Gastroesophageal sphincter (tissue), 4 donors: Measurements from ENCODE around the gene TCEAL3. TPM values are rescaled to one million over a fixed set of nuclear protein-coding genes. Genes with fewer than 3 reads are reported as not detected.

ENCODE experiments used
- ATAC-seq: fragments of 150-250 bp; one replicate; pipeline ENCODE4 v1.9.1; 2016; ENCODE audit warnings: mild to moderate bottlenecking, moderate library complexity
- H3K27ac ChIP-seq, 4 donors: fragments of 200-600 bp; sonication (generic) in 3 of 4; 1 replicate in 3 of 4; 2 replicates in 1 of 4; pipeline ENCODE4 v1.5.1; 2016 to 2019
- H3K27me3 ChIP-seq: fragments of 200-600 bp; sonication (generic); one replicate; pipeline ENCODE4 v1.5.1; 2019
- H3K36me3 ChIP-seq, 2 donors: fragments of 200-600 bp; sonication (generic); one replicate each; pipeline ENCODE4 v1.5.1; 2019; ENCODE audit warnings: control low read depth in 1 of 2
- H3K4me1 ChIP-seq, 3 donors: fragments of 200-600 bp; sonication (generic); 1 replicate in 2 of 3; 2 replicates in 1 of 3; pipeline ENCODE4 v1.5.1; 2016 to 2019; ENCODE audit warnings: control low read depth in 2 of 3
- H3K4me3 ChIP-seq, 2 donors: fragments of 200-600 bp; sonication (generic); one replicate each; pipeline ENCODE4 v1.5.1; 2019; ENCODE audit warnings: mild to moderate bottlenecking in 1 of 2, moderate library complexity in 1 of 2
- H3K9me3 ChIP-seq, 3 donors: fragments of 200-600 bp; sonication (generic); one replicate each; pipeline ENCODE4 v1.5.1; 2017 to 2019; ENCODE audit warnings: control low read depth in 2 of 3
- CTCF ChIP-seq, 4 experiments: fragments of 200-600 bp in 2 of 4; fragments of 450-650 bp in 2 of 4; sonication (generic) in 1 of 4; IDR thresholded peaks; one replicate each; pipeline ENCODE4 v1.5.1; 2017 to 2019; ENCODE audit warnings: antibody characterized with exemption in 4 of 4, mild to moderate bottlenecking in 2 of 4, moderate library complexity in 2 of 4
- EP300 ChIP-seq: sonication (generic); formaldehyde crosslinking; IDR thresholded peaks from one replicate; pipeline ENCODE4 v1.6.1; 2017; ENCODE audit warnings: antibody characterized with exemption, mild to moderate bottlenecking
- POLR2A ChIP-seq, 2 donors: fragments of 450-650 bp; IDR thresholded peaks; one replicate each; pipeline ENCODE4 v1.6.1; 2017; ENCODE audit warnings: antibody characterized with exemption in 2 of 2, mild to moderate bottlenecking in 2 of 2, moderate library complexity in 1 of 2
- POLR2AphosphoS5 ChIP-seq: sonication (generic); formaldehyde crosslinking; IDR thresholded peaks from one replicate; pipeline ENCODE4 v1.6.1; 2017; ENCODE audit warnings: antibody characterized with exemption
- WGBS, 2 donors: methylation state at CpG; one replicate each; pipeline ENCODE4 v1.1.5; 2018; ENCODE audit warnings: low coverage in 1 of 2; 5-methylcytosine and 5-hydroxymethylcytosine counted together
- total RNA-seq, 4 donors: library from RNA; depleted of rRNA; stranded (reverse); fragments of >200 nt; gene quantifications; one replicate each; pipeline ENCODE4 v1.1.0, GENCODE V29; 2016

The TCEAL3 gene
- total RNA-seq, 4 donors from 2014 or later = 99.6 to 257 (median 175) TPM

- Histone ChIP-seq H3K36me3 (no peaks in the 10 kb centered on the region), H3K27ac (no peak overlapping the region), H3K4me1 (no peaks in the 10 kb centered on the region), H3K27me3 (no peaks in the 10 kb centered on the region), H3K4me3 (no peak overlapping the region), H3K9me3 (no peaks in the 10 kb centered on the region)
- WGBS, 2 donors = 83 to 100% methylated on average over 1 to 3 of the region's 6 CpGs
- TF ChIP-seq EP300 (no peak), POLR2AphosphoS5 (no peak), CTCF (IDR thresholded peaks at IDR 0.05) (no peak), POLR2A (IDR thresholded peaks at IDR 0.05) (no peak)
- no peak for ATAC-seq
These were observed 36.6 kb upstream of the TCEAL3 start for GRCh38 chrX:103571121-103571520.

GRCh38 chrX:103571726-103572125 is 36.0 kb upstream of the TCEAL3 start:
- no peak overlapping the region for H3K4me3 ChIP-seq
- TF ChIP-seq CTCF (IDR thresholded peaks at IDR 0.05) (no peak), EP300 (no peak), POLR2AphosphoS5 (no peak), POLR2A (IDR thresholded peaks at IDR 0.05) (no peak)
- ATAC-seq = no peak
- no peak overlapping the region for H3K27ac ChIP-seq
- no peaks in the 10 kb centered on the region for H3K9me3 ChIP-seq
- H3K27me3 ChIP-seq = no peaks in the 10 kb centered on the region
- no peaks in the 10 kb centered on the region for H3K36me3 ChIP-seq
- WGBS, 2 donors = 71 to 76% methylated on average over 4 of the region's 4 CpGs
- H3K4me1 ChIP-seq = no peaks in the 10 kb centered on the region

GRCh38 chrX:103573202-103573601 is 34.6 kb upstream of the TCEAL3 start:
- no peak overlapping the region for H3K4me3 ChIP-seq
- ATAC-seq = no peak
- H3K4me1 ChIP-seq = no peaks in the 10 kb centered on the region
- H3K27ac ChIP-seq = no peak overlapping the region
- no CpG with 5 or more reads among the region's 1 CpG for WGBS, 2 donors
- no peaks in the 10 kb centered on the region for H3K36me3 ChIP-seq
- H3K9me3 ChIP-seq = no peaks in the 10 kb centered on the region
- no peak for TF ChIP-seq EP300
- no peaks in the 10 kb centered on the region for H3K27me3 ChIP-seq

DNA sequence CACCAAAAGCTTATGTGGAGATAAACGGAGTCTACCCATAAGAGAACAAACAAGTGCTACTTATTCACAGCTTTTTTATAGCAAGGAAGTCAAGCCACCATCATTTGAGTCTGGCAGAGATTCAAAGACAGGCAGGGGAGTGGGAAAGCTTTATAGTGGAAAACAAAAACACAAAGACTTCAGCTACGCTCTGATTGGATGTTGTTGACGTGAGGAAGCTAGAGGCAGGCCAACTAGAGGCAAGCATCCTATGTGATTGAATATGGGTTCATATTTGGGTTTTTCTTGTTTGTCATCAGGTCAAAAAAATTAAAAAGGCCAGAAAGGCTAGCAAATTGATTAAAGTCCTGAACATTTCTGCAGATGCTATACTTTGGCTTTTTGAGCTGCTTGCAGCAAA is 23.2 kb upstream of the TCEAL3 start:
- no peak for ATAC-seq
- H3K4me1 ChIP-seq = peaks cover 0 to 18% (median 0%) of the 10 kb centered on the region in 3 donors
- no peaks in the 10 kb centered on the region for H3K36me3 ChIP-seq
- peak overlapping the region; percentile 70 to 100 for H3K4me3 ChIP-seq
- peak overlapping the region in 2 of 4 donors; percentile 86 to 89 for H3K27ac ChIP-seq
- 72% methylated on average over 3 of the region's 3 CpGs; no CpG with 5 or more reads in 1 of the 2 donors for WGBS, 2 donors
- no peaks in the 10 kb centered on the region for H3K27me3 ChIP-seq
- H3K9me3 ChIP-seq = no peaks in the 10 kb centered on the region
- TF ChIP-seq CTCF (IDR thresholded peaks at IDR 0.05) = no peak
- TF ChIP-seq EP300 = no peak
- TF ChIP-seq POLR2A (IDR thresholded peaks at IDR 0.05) = no peak
- no peak for TF ChIP-seq POLR2AphosphoS5

DNA sequence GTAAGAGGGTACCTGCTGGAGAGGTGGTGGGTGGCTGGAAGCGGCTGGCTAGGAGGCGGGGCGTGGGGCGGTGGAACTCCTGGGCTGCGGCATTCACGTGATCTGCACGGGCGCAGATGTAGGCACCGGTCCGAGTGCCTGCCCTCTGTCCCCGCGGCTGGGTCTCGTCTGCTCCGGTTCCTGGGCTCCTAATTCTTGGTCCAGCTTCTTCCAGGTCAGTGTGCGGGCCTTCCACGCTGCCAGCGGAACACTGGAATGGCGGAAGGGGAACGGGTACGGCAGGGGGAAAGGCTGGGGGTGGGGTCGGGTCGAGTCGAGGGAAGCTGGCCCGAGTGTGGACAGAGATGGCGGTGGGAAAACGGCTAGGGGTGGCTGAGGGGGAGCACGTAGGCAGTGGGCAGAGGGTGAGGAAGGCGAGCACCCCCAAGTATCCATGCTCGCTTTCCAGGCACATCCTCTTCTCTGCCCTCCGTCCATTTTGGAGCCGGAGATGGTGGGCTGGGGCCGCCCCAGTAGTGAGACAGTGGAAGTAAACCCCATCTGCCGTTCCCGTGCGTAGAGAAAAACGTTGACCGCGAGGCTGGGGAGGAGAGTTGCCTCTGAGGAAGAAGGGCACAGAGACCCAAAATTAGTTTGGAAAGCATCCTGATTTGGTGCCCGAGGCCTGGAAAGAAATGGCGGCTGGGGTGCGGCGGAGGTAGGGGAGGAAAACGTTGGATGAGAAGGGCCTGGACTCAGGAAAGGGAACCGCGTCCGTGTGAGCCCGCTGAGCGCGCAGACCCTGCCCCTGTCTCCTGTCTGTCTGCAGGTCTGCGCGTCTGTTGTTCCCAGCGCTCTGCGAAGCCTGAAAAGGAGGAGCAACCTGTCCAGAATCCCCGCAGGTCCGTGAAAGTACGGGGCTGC is 22.1 kb upstream of the TCEAL3 start, which contains the start of gene TCEAL4:
Gene TCEAL4 (plus strand): TSS at position 105 of the 903 bp plus-strand sequence. CDS start 1,161 bp downstream, outside the sequence.
- ATAC-seq = peak; percentile 88
- H3K4me1 ChIP-seq = peaks cover 0 to 22% (median 0%) of the 10 kb centered on the region in 3 donors
- no peaks in the 10 kb centered on the region for H3K27me3 ChIP-seq
- TF ChIP-seq POLR2AphosphoS5 (peak; percentile 71), CTCF (IDR thresholded peaks at IDR 0.05) (no peak), EP300 (no peak), POLR2A (IDR thresholded peaks at IDR 0.05) (peak; percentile 42 to 45)
- no peaks in the 10 kb centered on the region for H3K36me3 ChIP-seq
- peak within 1 kb of the TSS; percentile 86 to 99 (median 90) for H3K27ac ChIP-seq
- WGBS, 2 donors = 0 to 22% methylated on average over 14 to 19 of the region's 56 CpGs
- no peaks in the 10 kb centered on the region for H3K9me3 ChIP-seq
- H3K4me3 ChIP-seq = peak within 1 kb of the TSS; percentile 70 to 100
